Naive thymus-derived CD4-positive, alpha-beta T cell (primary cell): ENCODE data around the gene TTC31. TPM values are rescaled to one million over a fixed set of nuclear protein-coding genes. Genes with fewer than 3 reads are reported as not detected.
A peak's percentile ranks its signal among the peaks of the same experiment; 100 is the strongest.

ENCODE experiments used
- ATAC-seq: fragments of 150-1000 bp; cut with Tn5 transposase; 2 replicates; pipeline ENCODE4 v1.10.0; 2021; ENCODE audit warnings: mild to moderate bottlenecking, moderate library complexity
- CTCF ChIA-PET: fragments of 350-600 bp; sonication (Branson Sonifier 250); formaldehyde crosslinking; loops from one replicate; lab custom pipeline; 2021; ENCODE audit warnings: antibody characterized with exemption; lab: Charles Lee
- POLR2A ChIA-PET: fragments of 350-600 bp; sonication (Branson Sonifier 250); formaldehyde crosslinking; loops from one replicate; lab custom pipeline; 2021; ENCODE audit warnings: antibody characterized with exemption, inconsistent platforms; lab: Charles Lee
- DNase-seq, 9 donors: peaks; one replicate each; pipeline versions ENCODE4 v3.0.0 to v3.0.0-alpha.2; 2020 to 2022; ENCODE audit warnings: mixed read lengths in 1 of 9
- H3K27ac ChIP-seq: one replicate; pipeline ENCODE4 v1.7.0; 2013; ENCODE audit warnings: mild to moderate bottlenecking, low read depth, low read length, moderate library complexity
- H3K27me3 ChIP-seq, 2 donors: one replicate each; pipeline ENCODE4 v1.7.0; 2013; ENCODE audit warnings: low read length in 2 of 2, mild to moderate bottlenecking in 2 of 2, moderate library complexity in 2 of 2; ENCODE audit not compliant: control insufficient read depth in 2 of 2, insufficient read depth in 2 of 2
- H3K36me3 ChIP-seq, 3 experiments: 1 replicate in 2 of 3; 2 replicates in 1 of 3; pipeline ENCODE4 v1.7.0; 2013; ENCODE audit warnings: low read length in 3 of 3, mild to moderate bottlenecking in 3 of 3, moderate library complexity in 1 of 3; ENCODE audit not compliant: insufficient read depth in 3 of 3, control insufficient read depth in 2 of 3
- H3K4me1 ChIP-seq, 2 donors: one replicate each; pipeline ENCODE4 v1.7.0; 2013; ENCODE audit warnings: low read length in 2 of 2, mild to moderate bottlenecking in 2 of 2, moderate library complexity in 1 of 2; ENCODE audit not compliant: control insufficient read depth in 2 of 2, insufficient read depth in 2 of 2
- H3K4me3 ChIP-seq: 2 replicates; pipeline ENCODE4 v1.7.0; 2013; ENCODE audit warnings: mild to moderate bottlenecking, low read length
- H3K9me3 ChIP-seq, 3 experiments: 1 replicate in 2 of 3; 2 replicates in 1 of 3; pipeline ENCODE4 v1.7.0; 2013; ENCODE audit warnings: low read length in 3 of 3; ENCODE audit not compliant: control insufficient read depth in 2 of 3
- H3K27ac Mint-ChIP-seq, 9 donors: one replicate each; pipeline ENCODE4 v1.8.0; 2020 to 2022; ENCODE audit warnings: mixed read lengths in 9 of 9, mild to moderate bottlenecking in 8 of 9, moderate library complexity in 5 of 9, inconsistent platforms in 2 of 9
- H3K27me3 Mint-ChIP-seq, 5 donors: one replicate each; pipeline ENCODE4 v1.8.0; 2021 to 2022; ENCODE audit warnings: mixed read lengths in 5 of 5, mild to moderate bottlenecking in 1 of 5
- H3K36me3 Mint-ChIP-seq, 5 donors: one replicate each; pipeline ENCODE4 v1.8.0; 2020 to 2022; ENCODE audit warnings: mixed read lengths in 5 of 5, mild to moderate bottlenecking in 3 of 5, inconsistent platforms in 1 of 5
- H3K4me1 Mint-ChIP-seq, 7 donors: one replicate each; pipeline ENCODE4 v1.8.0; 2020 to 2022; ENCODE audit warnings: mixed read lengths in 7 of 7, mild to moderate bottlenecking in 3 of 7, inconsistent platforms in 1 of 7
- H3K4me3 Mint-ChIP-seq, 10 donors: one replicate each; pipeline ENCODE4 v1.8.0; 2020 to 2022; ENCODE audit warnings: mild to moderate bottlenecking in 10 of 10, mixed read lengths in 10 of 10, moderate library complexity in 6 of 10, inconsistent platforms in 2 of 10
- H3K9me3 Mint-ChIP-seq, 11 donors: one replicate each; pipeline ENCODE4 v1.8.0; 2020 to 2022; ENCODE audit warnings: mixed read lengths in 11 of 11, mild to moderate bottlenecking in 4 of 11, inconsistent platforms in 1 of 11, moderate library complexity in 1 of 11
- intact Hi-C, 2 donors: fragments of 100-400 bp; cut with micrococcal nuclease; formaldehyde crosslinking; loops; one replicate each; pipeline ENCODE4 v1.15.1; 2023
- polyA plus RNA-seq, 2 donors: library from polyadenylated mRNA; unstranded; fragments of 300-500 nt; fragmentation: Illumina TruSeq; gene quantifications; one replicate each; pipeline ENCODE4 v1.2.3, GENCODE V29; 2021
- total RNA-seq, 6 experiments: library from RNA in 5 of 6; stranded (reverse) in 5 of 6; gene quantifications; 1 replicate in 5 of 6; 2 replicates in 1 of 6; pipeline ENCODE4 v1.2.3 and lab custom pipeline; 2021 to 2026

The TTC31 gene
- total RNA-seq (10 to 100 TPM; 35.5 to 50.4 (median 43.6) TPM), polyA plus RNA-seq (10 to 100 TPM; 19.8 to 24.5 TPM), total RNA-seq (lab: John Stamatoyannopoulos, UW) (49.4 reads per million, percentile 71 among the genes with 10 or more reads in this experiment)

- Mint-ChIP-seq H3K36me3 (peaks cover 4 to 22% (median 12%) of the 10 kb centered on the region in 5 donors), H3K4me3 (peak within 1 kb of the TSS; percentile 91 to 100 (median 98)), H3K27ac (peak within 1 kb of the TSS; percentile 93 to 100 (median 99)), H3K9me3 (no peaks in the 10 kb centered on the region), H3K4me1 (peaks cover 21 to 59% (median 41%) of the 10 kb centered on the region in 7 donors), H3K27me3 (no peaks in the 10 kb centered on the region)
- intact Hi-C loops, result loop anchor here (1.0 to 10.0 kb wide), 18 partner anchors 11 to 1248 kb away; partner anchors contain the start of genes AUP1 (in 2 of the 2), C2orf81 (in 2 of the 2), HTRA2 (in 2 of the 2) and MRPL53 (in 2 of the 2)
- peaks cover 22 to 26% of the 10 kb centered on the region in 2 donors for H3K4me1 ChIP-seq
- H3K4me3 ChIP-seq, result peak within 1 kb of the TSS; percentile 99
- DNase-seq (peak; percentile 76 to 96 (median 96)), ATAC-seq (peak; percentile 96)
- ChIA-PET CTCF (interaction anchor here (0.7 to 6.2 kb wide), 16 partner anchors 10 to 104 kb away, joined by 3 to 59 read pairs (median 6); partner anchors contain the start of genes AUP1, DQX1, HTRA2 and INO80B), POLR2A (interaction anchor here (0.8 to 6.9 kb wide), 25 partner anchors 9 to 746 kb away, joined by 3 to 197 read pairs (median 5); partner anchors contain the start of genes AUP1, C2orf81, HTRA2 and INO80B)
- peak within 1 kb of the TSS; percentile 85 for H3K27ac ChIP-seq
- H3K27me3 ChIP-seq, result no peaks in the 10 kb centered on the region
- peaks cover 0 to 36% (median 0%) of the 10 kb centered on the region in 3 experiments for H3K36me3 ChIP-seq
- H3K9me3 ChIP-seq, result no peaks in the 10 kb centered on the region
Measured at GRCh38 chr2:74482801-74483674, at the start of gene TTC31, which contains the start of gene CCDC142. TTC31 (plus strand) TSS chr2:74483081; CDS start chr2:74483096, 15 bp downstream. CCDC142 (minus strand) TSS chr2:74482998; CDS start chr2:74482837, 161 bp downstream.

GRCh38 chr2:74436111-74436805 is 46.6 kb upstream of the TTC31 start:
- no peaks in the 10 kb centered on the region for H3K36me3 Mint-ChIP-seq
- ATAC-seq (no peak), DNase-seq (no peak)
- no peak overlapping the region for H3K27ac ChIP-seq
- H3K4me1 ChIP-seq, result peaks cover 0 to 4% of the 10 kb centered on the region in 2 donors
- no peaks in the 10 kb centered on the region for H3K9me3 ChIP-seq
- ChIA-PET POLR2A (no interaction called here), CTCF (no interaction called here)
- peaks cover 0 to 4% of the 10 kb centered on the region in 2 donors for H3K27me3 ChIP-seq
- H3K4me1 Mint-ChIP-seq, result peaks cover 0 to 16% (median 9%) of the 10 kb centered on the region in 7 donors
- no peaks in the 10 kb centered on the region for H3K9me3 Mint-ChIP-seq
- peaks cover 6 to 32% (median 20%) of the 10 kb centered on the region in 5 donors for H3K27me3 Mint-ChIP-seq
- no peak overlapping the region for H3K27ac Mint-ChIP-seq
- intact Hi-C loops, result no loop called here
- H3K4me3 Mint-ChIP-seq, result no peak overlapping the region
- H3K36me3 ChIP-seq, result no peaks in the 10 kb centered on the region
- no peak overlapping the region for H3K4me3 ChIP-seq

- ChIA-PET POLR2A (no interaction called here), CTCF (no interaction called here)
- intact Hi-C loops, result no loop called here
- no peak overlapping the region for H3K4me3 ChIP-seq
- no peak overlapping the region for H3K27ac ChIP-seq
- no peaks in the 10 kb centered on the region for H3K36me3 ChIP-seq
- Mint-ChIP-seq H3K9me3 (no peaks in the 10 kb centered on the region), H3K27ac (no peak overlapping the region), H3K27me3 (peaks cover 6 to 34% (median 20%) of the 10 kb centered on the region in 5 donors), H3K4me3 (no peak overlapping the region), H3K36me3 (no peaks in the 10 kb centered on the region), H3K4me1 (peaks cover 0 to 16% (median 10%) of the 10 kb centered on the region in 7 donors)
- peaks cover 0 to 8% of the 10 kb centered on the region in 2 donors for H3K4me1 ChIP-seq
- no peak for DNase-seq
- H3K27me3 ChIP-seq, result peaks cover 0 to 9% of the 10 kb centered on the region in 2 donors
- H3K9me3 ChIP-seq, result no peaks in the 10 kb centered on the region
- ATAC-seq, result no peak
Measured at GRCh38 chr2:74436848-74437695, 45.8 kb upstream of the TTC31 start.

GRCh38 chr2:74438248-74438647 is 44.6 kb upstream of the TTC31 start:
- Histone ChIP-seq H3K27me3 (peaks cover 0 to 13% of the 10 kb centered on the region in 2 donors), H3K4me1 (peaks cover 0 to 8% of the 10 kb centered on the region in 2 donors), H3K27ac (no peak overlapping the region), H3K4me3 (no peak overlapping the region), H3K36me3 (no peaks in the 10 kb centered on the region), H3K9me3 (no peaks in the 10 kb centered on the region)
- CTCF ChIA-PET, result no interaction called here
- Mint-ChIP-seq H3K4me1 (peaks cover 0 to 20% (median 12%) of the 10 kb centered on the region in 7 donors), H3K27ac (no peak overlapping the region), H3K4me3 (peak overlapping the region in 1 of 10 donors; percentile 4), H3K9me3 (peaks cover 0 to 1% (median 0%) of the 10 kb centered on the region in 11 donors), H3K36me3 (peaks cover 0 to 3% (median 0%) of the 10 kb centered on the region in 5 donors), H3K27me3 (peaks cover 14 to 43% (median 26%) of the 10 kb centered on the region in 5 donors)
- no peak for DNase-seq
- intact Hi-C loops, result no loop called here
- ATAC-seq, result no peak
- POLR2A ChIA-PET, result no interaction called here

- Histone ChIP-seq H3K4me1 (peaks cover 0 to 8% of the 10 kb centered on the region in 2 donors), H3K9me3 (no peaks in the 10 kb centered on the region), H3K27me3 (peaks cover 0 to 13% of the 10 kb centered on the region in 2 donors), H3K36me3 (no peaks in the 10 kb centered on the region), H3K27ac (no peak overlapping the region), H3K4me3 (no peak overlapping the region)
- peaks cover 0 to 20% (median 12%) of the 10 kb centered on the region in 7 donors for H3K4me1 Mint-ChIP-seq
- peak overlapping the region in 2 of 10 donors; percentile 74 to 83 for H3K4me3 Mint-ChIP-seq
- ATAC-seq (no peak), DNase-seq (no peak)
- H3K27ac Mint-ChIP-seq, result no peak overlapping the region
- H3K9me3 Mint-ChIP-seq, result peaks cover 0 to 1% (median 0%) of the 10 kb centered on the region in 11 donors
- H3K27me3 Mint-ChIP-seq, result peaks cover 19 to 52% (median 26%) of the 10 kb centered on the region in 5 donors
- ChIA-PET POLR2A (no interaction called here), CTCF (no interaction called here)
- peaks cover 0 to 3% (median 0%) of the 10 kb centered on the region in 5 donors for H3K36me3 Mint-ChIP-seq
- intact Hi-C loops, result no loop called here
Measured at GRCh38 chr2:74439373-74439772, 43.5 kb upstream of the TTC31 start.
